Right renal cortex interstitium (tissue), 3 donors: ENCODE data around the gene AMIGO1. TPM values are rescaled to one million over a fixed set of nuclear protein-coding genes. Genes with fewer than 3 reads are reported as not detected.

Experiments used
- DNase-seq, 3 donors: peaks; one replicate each; pipeline ENCODE4 v3.0.0-alpha.2; 2013; ENCODE audit warnings: low read depth in 3 of 3, low spot score in 2 of 3
- polyA plus RNA-seq, 3 donors: library from polyadenylated mRNA; unstranded; fragments of 120-200 nt; gene quantifications; one replicate each; pipeline ENCODE4 v1.2.1, GENCODE V29; 2013; ENCODE audit not compliant: insufficient read length in 3 of 3

The AMIGO1 gene
- polyA plus RNA-seq, 3 donors, result 7.8 to 10.5 (median 8.8) TPM

- no peak for DNase-seq
These were observed 43.4 kb downstream of the AMIGO1 start for GRCh38 chr1:109466125-109466451.

- DNase-seq, result no peak
These were observed 51.7 kb downstream of the AMIGO1 start for GRCh38 chr1:109457819-109458218.

- DNase-seq, result no peak
These were observed 54.9 kb downstream of the AMIGO1 start for GRCh38 chr1:109454497-109455133.

Other genes with a start within 250 kb of the AMIGO1 start
- 10 to 100 TPM; 20.4 to 27.5 (median 24.0) TPM for gene PSRC1, start 226.6 kb downstream of the AMIGO1 start, polyA plus RNA-seq
- gene MYBPHL, start 202.7 kb downstream of the AMIGO1 start, polyA plus RNA-seq, result under 1 TPM in 1 of 3 donors, not detected in 2; 0.08 TPM
- gene SORT1, start 111.8 kb downstream of the AMIGO1 start, polyA plus RNA-seq, result 10 to 100 TPM; 58.4 to 64.9 (median 60.2) TPM
- gene PSMA5, start 83.3 kb downstream of the AMIGO1 start, polyA plus RNA-seq, result 100 to 1,000 TPM; 135 to 147 (median 136) TPM
- 1 to 10 TPM; 6.7 to 10.0 (median 9.3) TPM for gene SYPL2, start 43.2 kb downstream of the AMIGO1 start, polyA plus RNA-seq
- 1 to 10 TPM; 6.0 to 7.7 (median 6.3) TPM for gene ATXN7L2, start 25.8 kb downstream of the AMIGO1 start, polyA plus RNA-seq
- 10 to 100 TPM in 1 of 3 donors, 1 to 10 TPM in 2; 9.0 to 10.2 (median 9.8) TPM for gene CYB561D1, start 15.6 kb downstream of the AMIGO1 start, polyA plus RNA-seq
- gene GPR61, start 30.1 kb upstream of the AMIGO1 start, polyA plus RNA-seq, result 1 to 10 TPM in 2 of 3 donors, under 1 TPM in 1; 0.87 to 1.2 (median 1.1) TPM
- gene GNAI3, start 38.9 kb upstream of the AMIGO1 start, polyA plus RNA-seq, result 10 to 100 TPM; 12.5 to 13.8 (median 13.5) TPM
- not detected for gene GNAT2, start 109.9 kb upstream of the AMIGO1 start, polyA plus RNA-seq
- 10 to 100 TPM; 39.9 to 44.7 (median 40.8) TPM for gene AMPD2, start 110.1 kb upstream of the AMIGO1 start, polyA plus RNA-seq
- gene GSTM4, start 146.4 kb upstream of the AMIGO1 start, polyA plus RNA-seq, result 10 to 100 TPM; 57.7 to 69.9 (median 61.7) TPM
- gene GSTM2, start 158.3 kb upstream of the AMIGO1 start, polyA plus RNA-seq, result 100 to 1,000 TPM; 150 to 219 (median 178) TPM
- 100 to 1,000 TPM in 1 of 3 donors, 1 to 10 TPM in 2; 3.2 to 118 (median 3.3) TPM for gene GSTM1, start 178.1 kb upstream of the AMIGO1 start, polyA plus RNA-seq
- gene GSTM5, start 202.5 kb upstream of the AMIGO1 start, polyA plus RNA-seq, result 10 to 100 TPM; 29.0 to 60.4 (median 38.6) TPM
- 100 to 1,000 TPM; 227 to 298 (median 295) TPM for gene GSTM3, start 231.3 kb upstream of the AMIGO1 start, polyA plus RNA-seq